ENCODE measurements around the gene TNS1. TPM values are rescaled to one million over a fixed set of nuclear protein-coding genes. Genes with fewer than 3 reads are reported as not detected.

Gene TNS1
- total RNA-seq, 6 experiments from 2014 or later = 113 to 139 (median 126) TPM

GRCh38 chr2:217905896-217906295 lies 96.9 kb downstream of the TNS1 start:
- Mint-ChIP-seq H3K4me3 (no peak overlapping the region), H3K4me1 (ENCODE audit: low read depth) (peaks cover 55% of the 10 kb centered on the region), H3K36me3 (ENCODE audit: low read depth) (peaks cover 16% of the 10 kb centered on the region), H3K9me3 (no peaks in the 10 kb centered on the region), H3K27ac (peak overlapping the region; percentile 42; the same call in 1 of the 2 replicates), H3K27me3 (ENCODE audit: insufficient read depth) (peaks cover 6% of the 10 kb centered on the region)
- TF ChIP-seq CTCF (IDR thresholded peaks at IDR 0.05) = no peak
- no peak for DNase-seq

GRCh38 chr2:217905395-217905794 lies 97.4 kb downstream of the TNS1 start:
- Mint-ChIP-seq H3K9me3 (no peaks in the 10 kb centered on the region), H3K27me3 (ENCODE audit: insufficient read depth) (peaks cover 9% of the 10 kb centered on the region), H3K4me1 (ENCODE audit: low read depth) (peaks cover 55% of the 10 kb centered on the region), H3K36me3 (ENCODE audit: low read depth) (peaks cover 20% of the 10 kb centered on the region), H3K4me3 (no peak overlapping the region), H3K27ac (no peak overlapping the region)
- TF ChIP-seq CTCF (IDR thresholded peaks at IDR 0.05) = no peak
- DNase-seq = no peak

- Mint-ChIP-seq H3K4me1 (ENCODE audit: low read depth) (peaks cover 55% of the 10 kb centered on the region), H3K4me3 (no peak overlapping the region)
Observed at GRCh38 chr2:217904614-217904965, 98.2 kb downstream of the TNS1 start.

GRCh38 chr2:217903859-217904613 lies 98.8 kb downstream of the TNS1 start:
- Mint-ChIP-seq H3K9me3 (no peaks in the 10 kb centered on the region), H3K4me3 (peak overlapping the region; percentile 18; the same call in 1 of the 2 replicates), H3K27me3 (ENCODE audit: insufficient read depth) (peaks cover 9% of the 10 kb centered on the region), H3K27ac (peak overlapping the region; percentile 83), H3K36me3 (ENCODE audit: low read depth) (peaks cover 20% of the 10 kb centered on the region), H3K4me1 (ENCODE audit: low read depth) (peaks cover 57% of the 10 kb centered on the region)
- no peak for DNase-seq
- no peak for TF ChIP-seq CTCF (IDR thresholded peaks at IDR 0.05)

More at GRCh38 chr2:217904614-217904965, 98.2 kb downstream of the TNS1 start:
- Mint-ChIP-seq H3K27me3 (ENCODE audit: insufficient read depth) (peaks cover 9% of the 10 kb centered on the region), H3K9me3 (no peaks in the 10 kb centered on the region), H3K36me3 (ENCODE audit: low read depth) (peaks cover 20% of the 10 kb centered on the region), H3K27ac (peak overlapping the region; percentile 83)
- no peak for DNase-seq
- no peak for TF ChIP-seq CTCF (IDR thresholded peaks at IDR 0.05)

- Mint-ChIP-seq H3K4me3 (peak overlapping the region; percentile 27), H3K4me1 (ENCODE audit: low read depth) (peaks cover 61% of the 10 kb centered on the region), H3K27ac (peak overlapping the region; percentile 83)
Observed at GRCh38 chr2:217903142-217903858, 99.5 kb downstream of the TNS1 start.

More at GRCh38 chr2:217903142-217903858, 99.5 kb downstream of the TNS1 start:
- TF ChIP-seq CTCF (IDR thresholded peaks at IDR 0.05) = no peak
- no peaks in the 10 kb centered on the region for H3K9me3 Mint-ChIP-seq
- DNase-seq = no peak
- H3K27me3 Mint-ChIP-seq (ENCODE audit: insufficient read depth) = peaks cover 9% of the 10 kb centered on the region
- peaks cover 20% of the 10 kb centered on the region for H3K36me3 Mint-ChIP-seq (ENCODE audit: low read depth)

Data from HFFc6 (cell line).